A549 treated with CpdA at 1 μM for 4 hours (cell line): ENCODE data around the gene SLC66A3. TPM values are rescaled to one million over a fixed set of nuclear protein-coding genes. Genes with fewer than 3 reads are reported as not detected.

Experiments
- total RNA-seq: library from RNA; stranded (reverse); fragments of 200-300 nt; extraction: Qiagen RNA extraction; gene quantifications from 5 replicates; pipeline ENCODE4 v1.2.3, GENCODE V29; 2022; ENCODE audit warnings: low read depth

SLC66A3 gene
- 32.7 to 39.3 TPM (median 36.6 TPM) in 5 replicates for total RNA-seq

GRCh38 chr2:11155381-11156035 is at the start of gene SLC66A3:
Gene SLC66A3, plus strand, starts transcription at chr2:11155467. Its CDS starts 80 bp downstream, at chr2:11155547.

Other genes starting within 250 kb of the SLC66A3 start
- 20.5 to 42.7 TPM (median 34.4 TPM) in 5 replicates for gene KCNF1, start 243.5 kb upstream of the SLC66A3 start, total RNA-seq
- 23.5 to 37.5 TPM (median 26.5 TPM) in 5 replicates for gene ROCK2, start 189.2 kb downstream of the SLC66A3 start, total RNA-seq